Hippocampal formation (tissue), 2 donors: Measurements from ENCODE around the gene PLIN3.
"Not testable (repeated sequence)": the region's sequence is repeated elsewhere in the genome, so short reads cannot be mapped to it uniquely, and the experiment has no call there.

Source experiments
- DNase-seq, 2 donors: peaks; one replicate each; lab custom pipeline; 2025; lab: John Stamatoyannopoulos, UW

The PLIN3 gene

GRCh38 chr19:4867534-4868285, at the start of gene PLIN3:
Gene PLIN3 (minus strand): TSS chr19:4867667. CDS start chr19:4861394, 6,273 bp downstream.
- DNase-seq = peak; percentile 74 to 90

GRCh38 chr19:4916292-4917082, 49.0 kb upstream of the PLIN3 start:
- no peak for DNase-seq

GRCh38 chr19:4914736-4915501, 47.5 kb upstream of the PLIN3 start:
- DNase-seq = no peak

- no peak for DNase-seq
These were observed 46.7 kb upstream of the PLIN3 start for GRCh38 chr19:4913996-4914735.

- peak; percentile 56 to 66 for DNase-seq
These were observed 44.6 kb upstream of the PLIN3 start for GRCh38 chr19:4911786-4912672.

- DNase-seq = peak in 1 of 2 donors; percentile 10
These were observed 43.8 kb upstream of the PLIN3 start for GRCh38 chr19:4911314-4911713.

GRCh38 chr19:4910594-4911281, 43.3 kb upstream of the PLIN3 start:
- DNase-seq = peak in 1 of 2 donors; percentile 39

- DNase-seq = peak; percentile 77 to 88
These were observed 42.6 kb upstream of the PLIN3 start for GRCh38 chr19:4909897-4910593.

- DNase-seq = no peak
These were observed 41.9 kb upstream of the PLIN3 start, which contains the start of gene UHRF1 for GRCh38 chr19:4909156-4909896. Gene UHRF1 (plus strand): TSS chr19:4909501. CDS start chr19:4910886, 1,385 bp downstream.

- DNase-seq = no peak
These were observed 41.3 kb upstream of the PLIN3 start for GRCh38 chr19:4908781-4909155.

- DNase-seq = no peak
These were observed 40.9 kb upstream of the PLIN3 start for GRCh38 chr19:4908360-4908759.

GRCh38 chr19:4906963-4907362, 39.5 kb upstream of the PLIN3 start:
- no peak for DNase-seq

- no peak for DNase-seq
These were observed 37.0 kb upstream of the PLIN3 start for GRCh38 chr19:4904481-4904880.

GRCh38 chr19:4902796-4903195, 35.3 kb upstream of the PLIN3 start, which contains the start of gene ARRDC5:
Gene ARRDC5 (minus strand): TSS chr19:4902896. CDS start chr19:4902825, 71 bp downstream.
- no peak for DNase-seq

GRCh38 chr19:4900879-4901278, 33.4 kb upstream of the PLIN3 start:
- DNase-seq = not testable (repeated sequence)

- no peak for DNase-seq
These were observed 29.7 kb upstream of the PLIN3 start for GRCh38 chr19:4897146-4897545.

- DNase-seq = no peak
These were observed 28.9 kb upstream of the PLIN3 start for GRCh38 chr19:4896372-4896771.

- DNase-seq = not testable (repeated sequence)
These were observed 25.5 kb upstream of the PLIN3 start for GRCh38 chr19:4892962-4893361.
